Hair follicle dermal papilla cell (primary cell): ENCODE measurements around the gene DNASE1. TPM values are rescaled to one million over a fixed set of nuclear protein-coding genes. Genes with fewer than 3 reads are reported as not detected.

Source experiments
- total RNA-seq: library from RNA; depleted of rRNA; stranded (reverse); fragments of >200 nt; gene quantifications from 2 replicates; pipeline ENCODE4 v1.2.3, GENCODE V29; 2012

DNASE1 gene, protein sequence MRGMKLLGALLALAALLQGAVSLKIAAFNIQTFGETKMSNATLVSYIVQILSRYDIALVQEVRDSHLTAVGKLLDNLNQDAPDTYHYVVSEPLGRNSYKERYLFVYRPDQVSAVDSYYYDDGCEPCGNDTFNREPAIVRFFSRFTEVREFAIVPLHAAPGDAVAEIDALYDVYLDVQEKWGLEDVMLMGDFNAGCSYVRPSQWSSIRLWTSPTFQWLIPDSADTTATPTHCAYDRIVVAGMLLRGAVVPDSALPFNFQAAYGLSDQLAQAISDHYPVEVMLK
- 14.6 and 16.6 TPM in 2 replicates for total RNA-seq

DNA sequence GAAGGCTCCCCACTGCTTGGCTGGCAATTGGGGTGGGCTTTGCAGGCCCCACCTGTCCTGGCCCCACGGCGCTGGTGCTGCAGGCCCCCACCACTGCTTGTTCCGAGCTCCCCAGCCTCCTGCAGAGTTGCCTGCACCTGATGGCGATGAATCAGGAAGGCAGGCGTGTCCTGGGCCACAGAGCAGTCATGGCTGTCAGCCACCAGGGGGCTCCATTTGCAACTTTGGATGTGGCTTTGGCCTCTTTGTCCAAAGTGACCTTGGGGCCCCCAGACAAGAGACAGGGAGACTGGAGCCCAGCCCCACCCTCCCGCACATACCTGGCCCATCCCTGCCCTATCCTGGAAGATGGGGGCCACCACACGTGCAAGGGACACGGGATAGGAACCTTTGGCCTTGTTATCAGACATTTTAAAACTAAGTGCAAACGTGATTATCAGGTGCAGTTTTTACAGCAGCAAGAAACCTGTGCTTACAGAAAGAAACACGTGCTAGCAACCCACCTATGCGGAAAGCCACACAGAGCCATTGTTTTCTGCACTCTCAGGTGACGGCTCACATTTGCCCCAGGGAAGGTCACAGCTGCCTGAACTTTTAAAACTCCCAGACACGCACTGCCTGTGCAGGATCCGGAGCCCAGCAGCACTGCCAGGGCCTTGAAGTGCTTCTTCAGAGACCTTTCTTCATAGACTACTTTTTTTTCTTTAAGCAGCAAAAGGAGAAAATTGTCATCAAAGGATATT lies at the start of gene DNASE1:
Gene DNASE1 (plus strand): TSS at position 443 of the 743 bp plus-strand sequence. CDS start 683 bp downstream, outside the sequence.

DNA sequence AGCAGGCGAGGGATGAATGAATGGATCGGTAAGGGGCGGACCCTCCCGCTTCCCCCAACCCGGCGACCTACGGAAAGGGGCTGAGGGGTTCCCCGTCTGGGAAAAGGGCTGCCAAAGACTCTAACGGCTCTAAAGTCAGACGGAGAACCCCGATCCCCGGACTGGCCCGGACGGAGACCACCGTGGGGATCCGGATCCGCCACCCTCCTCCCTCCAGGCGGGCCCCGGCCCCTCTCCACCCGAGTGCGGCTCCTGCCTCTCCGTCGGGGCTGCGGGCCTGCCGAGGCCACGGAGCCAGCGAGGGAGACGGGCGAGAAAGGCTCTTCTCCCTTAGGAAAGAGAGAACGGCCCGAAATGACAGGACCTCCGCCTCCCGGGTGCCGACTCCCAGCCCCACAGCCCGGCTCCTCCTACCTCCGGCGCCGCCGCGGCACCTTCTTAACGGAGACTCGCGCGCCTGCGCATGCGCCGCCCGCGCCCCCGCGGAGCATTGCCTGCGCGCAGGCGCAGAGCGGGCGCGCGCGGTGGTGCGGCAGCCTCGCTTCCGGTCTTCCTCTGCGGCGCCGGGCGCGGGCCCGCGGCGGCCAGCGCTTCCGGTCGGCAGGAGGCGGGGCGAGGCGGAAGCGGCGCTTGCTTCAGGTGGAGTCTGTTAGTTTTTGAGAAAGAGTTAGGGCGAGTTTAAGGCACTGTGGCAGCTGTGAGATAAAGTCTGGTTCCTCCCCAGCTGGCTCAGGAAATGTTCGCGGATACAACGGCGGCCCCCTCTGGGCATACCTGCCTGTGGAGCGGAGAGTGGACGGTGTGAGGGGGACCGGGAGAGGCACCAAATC lies 43.1 kb upstream of the DNASE1 start, which contains the start of gene SLX4:
Gene SLX4 (minus strand): TSS at position 461 of the 830 bp plus-strand sequence. CDS start 2,642 bp downstream, outside the sequence.

Other genes starting within 250 kb of the DNASE1 start
- gene ZNF597, start 211.2 kb upstream of the DNASE1 start, total RNA-seq, result 2.4 and 3.2 TPM in 2 replicates
- gene NAA60, start 211.0 kb upstream of the DNASE1 start, total RNA-seq, result 16.5 and 17.8 TPM in 2 replicates
- not detected in 2 replicates for gene C16orf90, start 159.2 kb upstream of the DNASE1 start, total RNA-seq
- 14.7 and 25.8 TPM in 2 replicates for gene CLUAP1, start 153.7 kb upstream of the DNASE1 start, total RNA-seq
- gene NLRC3, start 77.3 kb upstream of the DNASE1 start, total RNA-seq, result 0.12 and 0.16 TPM in 2 replicates
- gene SLX4, start 43.1 kb upstream of the DNASE1 start, total RNA-seq, result 6.8 and 7.1 TPM in 2 replicates
- gene TRAP1, start 62.8 kb downstream of the DNASE1 start, total RNA-seq, result 56.1 and 61.7 TPM in 2 replicates
- gene CREBBP, start 226.0 kb downstream of the DNASE1 start, total RNA-seq, result 43.0 and 46.4 TPM in 2 replicates